ENCODE measurements around the gene USP43. TPM values are rescaled to one million over a fixed set of nuclear protein-coding genes. Genes with fewer than 3 reads are reported as not detected.

USP43 gene
- total and polyA plus RNA-seq, 10 of the 15 experiments (the other 5 are each of a cell fraction or from before 2014, with no cell fraction given) = 0.94 TPM; not detected in 9

- no peak for TF ChIP-seq RUNX3 (IDR thresholded peaks at IDR 0.05; ENCODE audit: low read length)
- no peak for TF ChIP-seq CEBPB (IDR thresholded peaks at IDR 0.05; ENCODE audit: borderline replicate concordance in 1 of 2, low read depth in 2 of 2, low read length in 2 of 2)
- no peak for TF ChIP-seq BCL11A (IDR thresholded peaks at IDR 0.05; ENCODE audit: low read depth, low read length)
- no peak for TF ChIP-seq ZNF217 (IDR thresholded peaks at IDR 0.05)
- no peak for TF ChIP-seq BACH1 (IDR thresholded peaks at IDR 0.05; ENCODE audit: borderline replicate concordance)
Measured at GRCh38 chr17:9696279-9697044, 51.1 kb downstream of the USP43 start (continued).

- H3K27me3 ChIP-seq (replicated peaks in 1 of 2; ENCODE audit: control insufficient read depth in 2 of 2, insufficient read depth in 2 of 2, low read length in 1 of 2) = no peaks in the 10 kb centered on the region
- no peaks in the 10 kb centered on the region for H3K9me3 ChIP-seq (replicated peaks; ENCODE audit: control insufficient read depth, insufficient read depth, low read length)
- H2AFZ ChIP-seq (ENCODE audit: control insufficient read depth, low read depth, low read length) = no peak overlapping the region
- no peaks in the 10 kb centered on the region for H3K4me1 ChIP-seq (ENCODE audit: control insufficient read depth, insufficient read depth, low read length)
- intact Hi-C loops (cut with micrococcal nuclease; ENCODE audit: unreplicated experiment) = no loop called here
- in situ Hi-C loops (cut with MboI) = loop anchor here (5.0 kb wide), 1 partner anchor 52 kb away; no protein-coding TSS in a partner anchor
- H3K4me3 ChIP-seq = no peak overlapping the region
- WGBS (ENCODE audit: insufficient coverage, insufficient replicate concordance, low lambda C conversion rate, missing lambda C conversion rate) = 29% methylated on average over 7 of the region's 7 CpGs
- no peak for ATAC-seq
- no peak for DNase-seq (ENCODE audit: low read depth, low spot score)
- CTCF ChIA-PET = no interaction called here
- H3K4me2 ChIP-seq (ENCODE audit: control insufficient read depth, insufficient read depth) = no peak overlapping the region
- H3K9ac ChIP-seq (ENCODE audit: control insufficient read depth, insufficient read depth, low read length) = no peak overlapping the region
- H3K79me2 ChIP-seq (ENCODE audit: control insufficient read depth, insufficient read depth, low read length) = no peaks in the 10 kb centered on the region
- SMC1A ChIA-PET (ENCODE audit: uncharacterized antibody, unreplicated experiment) = no interaction called here
- POLR2A ChIA-PET = no interaction called here
- no peak for FAIRE-seq
- no peak overlapping the region for H3K27ac ChIP-seq (ENCODE audit: control insufficient read depth, insufficient read depth)
- RAD21 ChIA-PET (ENCODE audit: unreplicated experiment) = no interaction called here
- no TSS peak for BruUV-seq (replicated peaks)
- no peaks in the 10 kb centered on the region for H4K20me1 ChIP-seq (ENCODE audit: control insufficient read depth, insufficient read depth)
- TF ChIP-seq SREBF2 (IDR thresholded peaks at IDR 0.05; ENCODE audit: low read length) (no peak), RUNX3 (IDR thresholded peaks at IDR 0.05; ENCODE audit: low read length) (no peak), NBN (IDR thresholded peaks at IDR 0.05) (no peak), MEF2B (IDR thresholded peaks at IDR 0.05; ENCODE audit: partially characterized antibody, poor library complexity, severe bottlenecking) (no peak), NFYB (IDR thresholded peaks at IDR 0.05; ENCODE audit: insufficient read depth, low read depth, low read length) (no peak), SUPT20H (IDR thresholded peaks at IDR 0.05; ENCODE audit: borderline replicate concordance, control insufficient read depth, low read depth, low read length) (no peak), RBBP5 (conservative IDR thresholded peaks at IDR 0.05) (no peak), POLR2A (IDR thresholded peaks at IDR 0.05; ENCODE audit: low read depth, low read length) (no peak), ELK1 (IDR thresholded peaks at IDR 0.05; ENCODE audit: low read depth, low read length) (no peak), STAT1 (conservative IDR thresholded peaks at IDR 0.05) (no peak), EED (IDR thresholded peaks at IDR 0.05; ENCODE audit: low read depth) (no peak), ZNF687 (IDR thresholded peaks at IDR 0.05) (no peak), SMC3 (IDR thresholded peaks at IDR 0.05; ENCODE audit: borderline replicate concordance, low read length) (no peak)
- no peaks in the 10 kb centered on the region for H3K36me3 ChIP-seq (ENCODE audit: control insufficient read depth in 2 of 2, insufficient read depth in 2 of 2, low read length in 1 of 2)
Measured at GRCh38 chr17:9700136-9700535, 54.8 kb downstream of the USP43 start.
